ENCODE results near the gene ELP2.

- TF ChIP-seq CTCF (IDR thresholded peaks at IDR 0.05) = no peak
- TF ChIP-seq POLR2AphosphoS5 (IDR thresholded peaks at IDR 0.05) = no peak
- no peak for TF ChIP-seq EP300 (IDR thresholded peaks at IDR 0.05)
- TF ChIP-seq POLR2A (IDR thresholded peaks at IDR 0.05) = no peak
Observed at GRCh38 chr18:36088256-36088655, 41.4 kb upstream of the ELP2 start.

All from suprapubic skin (tissue), 4 donors.